HG02798 (cell line): ENCODE measurements around the gene TRIM33.
A peak's percentile ranks its signal among the peaks of the same experiment; 100 is the strongest.

Source experiments
- ATAC-seq: cut with Tn5 transposase; IDR thresholded peaks from one replicate; pipeline ENCODE4 v1.9.1; 2021; ENCODE audit warnings: mild to moderate bottlenecking; ENCODE audit not compliant: unreplicated experiment, poor library complexity

The TRIM33 gene

DNA sequence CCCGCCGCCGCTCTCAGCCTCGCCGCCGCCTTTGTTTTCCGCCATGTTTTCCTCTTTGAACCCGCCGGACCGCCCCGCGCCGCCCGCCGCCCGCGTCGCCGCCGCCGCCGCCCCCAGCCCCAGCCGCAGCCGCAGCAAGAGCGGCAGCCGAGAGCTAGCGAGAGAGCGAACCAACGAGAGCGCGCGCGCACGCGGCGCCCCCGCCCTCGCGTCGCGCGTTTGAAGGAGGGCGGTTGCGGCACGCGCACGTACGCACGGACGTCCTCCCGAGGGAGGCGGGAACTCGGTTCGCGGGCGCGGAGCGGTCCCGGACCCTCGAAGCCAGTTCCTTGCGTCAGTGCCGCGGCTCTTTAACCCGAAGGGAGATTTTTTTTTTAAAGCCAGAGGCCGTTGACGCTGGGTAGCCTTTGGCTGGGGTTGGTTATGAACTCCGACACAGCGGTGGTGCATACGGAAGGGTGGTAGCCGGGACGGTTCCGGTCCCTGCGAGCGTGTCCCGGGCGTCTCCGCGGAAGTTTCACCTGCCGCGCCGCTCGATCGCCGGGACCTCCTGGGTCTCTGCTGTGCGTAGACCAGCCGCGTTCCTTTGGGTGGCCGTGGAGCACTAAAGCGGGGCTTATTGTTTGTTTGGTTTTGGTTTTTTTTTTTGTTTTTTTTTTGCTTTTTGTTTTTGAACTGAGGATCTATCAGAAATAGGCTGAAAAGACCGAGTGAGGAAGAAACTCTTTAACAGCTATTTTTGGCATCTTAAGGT lies at the start of gene TRIM33:
Gene TRIM33, minus strand, starts transcription at position 172 of the 754 bp plus-strand sequence. Its CDS starts 127 bp downstream, at position 45.
- ATAC-seq, result peak; percentile 83

DNA sequence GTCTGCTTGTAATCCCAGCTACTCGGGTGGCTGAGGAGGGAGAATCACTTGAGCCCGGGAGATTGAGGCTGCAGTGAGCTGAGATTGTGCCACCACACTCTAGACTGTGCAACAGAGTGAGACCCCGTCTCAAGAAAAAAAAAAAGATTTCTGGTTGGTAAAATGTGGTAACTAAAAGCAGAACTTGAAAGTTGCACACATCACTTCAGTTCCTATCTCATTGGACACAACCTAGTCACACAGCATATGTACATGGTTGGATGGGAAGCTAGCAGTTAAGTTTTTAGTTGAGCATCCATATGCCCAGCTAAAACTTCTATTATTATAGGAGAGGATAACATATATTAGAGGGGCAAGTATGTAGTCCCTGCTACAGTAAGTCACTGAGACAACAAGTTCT lies 48.4 kb upstream of the TRIM33 start:
- ATAC-seq, result no peak

DNA sequence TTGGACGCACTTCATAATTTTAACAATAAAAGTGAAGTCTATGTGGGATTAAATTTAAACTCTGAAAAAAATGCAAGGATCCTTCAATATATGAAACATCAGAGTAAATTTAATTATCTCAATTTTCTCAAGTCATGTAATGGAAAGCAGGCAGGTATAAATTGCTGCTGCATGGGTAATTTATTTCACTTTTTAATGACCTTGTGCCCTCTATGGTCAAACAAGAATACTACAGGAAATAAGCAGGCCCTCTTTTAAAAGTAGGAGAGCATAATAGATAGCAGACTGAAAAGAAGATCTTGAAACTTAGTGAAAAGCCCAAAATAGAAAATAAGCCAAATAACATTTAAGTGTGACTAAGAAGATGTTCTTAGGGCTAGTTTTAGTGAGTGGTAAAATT lies 47.5 kb upstream of the TRIM33 start:
- no peak for ATAC-seq

DNA sequence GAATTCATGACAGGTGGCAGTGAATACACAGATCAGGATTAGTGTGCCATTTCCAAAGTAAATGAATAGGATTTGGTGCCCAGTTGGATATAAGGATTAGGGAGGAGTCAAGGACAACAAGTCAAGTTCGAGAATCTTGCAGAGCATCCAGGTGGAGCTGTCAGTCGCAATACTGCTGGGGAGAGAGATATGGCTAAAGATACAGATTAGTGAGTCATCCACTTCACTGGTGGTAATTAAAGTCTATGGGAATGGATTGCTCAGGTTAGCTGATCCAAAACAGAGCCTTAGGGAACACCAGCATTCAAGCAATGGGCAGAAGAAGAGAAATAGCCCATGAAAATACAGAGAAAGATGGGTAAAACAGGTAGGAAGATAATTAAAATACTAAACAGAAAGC lies 43.6 kb upstream of the TRIM33 start:
- no peak for ATAC-seq

DNA sequence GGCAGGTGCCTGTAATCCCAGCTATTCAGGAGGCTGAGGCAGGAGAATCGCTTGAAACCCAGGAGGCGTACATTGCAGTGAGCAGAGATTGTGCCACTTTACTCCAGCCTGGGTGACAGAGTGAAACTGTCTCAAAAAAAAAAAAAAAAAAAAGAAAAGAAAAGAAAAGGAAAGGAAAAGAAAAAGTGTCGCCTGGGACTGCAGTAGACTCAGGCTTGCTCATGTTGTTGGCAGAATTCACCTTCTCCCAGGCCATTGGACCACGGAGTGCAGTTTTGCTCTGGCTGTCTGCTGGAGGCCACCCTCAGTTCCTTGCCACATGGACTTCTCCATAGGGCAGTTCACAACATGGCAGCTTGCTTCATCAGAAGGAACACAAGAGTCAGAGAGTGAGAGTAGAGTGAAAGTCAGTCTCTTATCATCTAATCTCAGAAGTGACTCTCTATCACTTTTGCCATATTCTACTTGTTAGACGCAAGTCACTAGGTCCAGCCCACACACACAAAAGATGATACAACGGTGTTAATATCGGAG lies 41.2 kb upstream of the TRIM33 start:
- ATAC-seq, result no peak

DNA sequence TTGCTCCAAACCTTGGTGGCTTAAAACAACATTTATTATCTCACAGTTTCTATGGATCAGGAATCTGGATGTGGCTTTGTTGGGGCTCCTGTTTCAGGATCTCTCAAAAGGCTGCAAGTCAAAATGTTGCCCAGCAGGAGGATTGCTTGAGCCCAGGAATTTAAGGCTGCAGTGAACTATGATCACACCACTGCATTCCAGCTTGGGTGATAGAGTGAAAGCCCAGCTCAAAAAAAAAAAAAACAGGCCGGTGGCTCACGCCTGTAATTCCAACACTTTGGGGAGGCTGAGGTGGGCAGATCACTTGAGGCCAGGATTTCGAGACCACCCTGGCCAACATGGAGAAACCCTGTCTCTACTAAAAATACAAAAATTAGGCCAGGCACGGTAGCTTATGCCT lies 40.4 kb upstream of the TRIM33 start:
- no peak for ATAC-seq

DNA sequence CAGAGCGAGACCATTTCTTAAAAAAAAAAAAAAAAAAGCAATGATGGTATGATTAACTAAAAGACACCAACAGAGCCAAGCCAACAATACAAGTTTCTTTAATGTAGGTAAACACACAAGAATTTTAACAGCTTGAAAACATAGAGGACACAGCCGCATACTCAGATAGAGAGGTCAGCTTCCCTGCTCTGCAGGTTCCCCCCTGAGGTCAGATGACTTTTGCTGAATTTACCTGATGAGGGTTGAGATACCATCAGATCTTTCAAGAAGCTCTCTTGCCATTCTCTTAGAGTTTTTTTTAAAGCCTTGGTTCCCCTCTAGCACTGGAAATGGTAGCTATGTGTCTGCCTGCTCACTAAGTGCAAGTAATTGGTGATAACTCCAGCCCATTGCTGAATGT lies 39.3 kb upstream of the TRIM33 start:
- no peak for ATAC-seq

DNA sequence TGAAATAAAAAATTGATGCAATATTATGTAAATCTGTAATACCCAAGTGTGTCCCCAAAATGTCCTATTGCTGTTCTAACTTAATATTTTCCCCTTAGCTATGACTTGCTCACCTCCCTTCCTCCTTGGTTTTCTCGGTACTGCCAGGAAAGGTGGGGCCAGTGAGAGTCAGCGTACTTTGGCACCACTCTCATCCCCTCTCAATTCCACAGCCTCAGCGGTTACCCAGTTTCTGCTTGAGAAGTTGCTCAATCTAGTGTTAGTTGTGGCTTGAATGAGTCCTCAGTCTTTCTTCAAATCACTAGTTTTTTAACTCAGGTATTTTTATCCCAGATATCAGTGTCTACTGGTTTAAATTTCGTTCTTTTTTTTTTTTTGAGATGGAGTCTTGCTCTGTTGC lies 38.1 kb upstream of the TRIM33 start:
- no peak for ATAC-seq

DNA sequence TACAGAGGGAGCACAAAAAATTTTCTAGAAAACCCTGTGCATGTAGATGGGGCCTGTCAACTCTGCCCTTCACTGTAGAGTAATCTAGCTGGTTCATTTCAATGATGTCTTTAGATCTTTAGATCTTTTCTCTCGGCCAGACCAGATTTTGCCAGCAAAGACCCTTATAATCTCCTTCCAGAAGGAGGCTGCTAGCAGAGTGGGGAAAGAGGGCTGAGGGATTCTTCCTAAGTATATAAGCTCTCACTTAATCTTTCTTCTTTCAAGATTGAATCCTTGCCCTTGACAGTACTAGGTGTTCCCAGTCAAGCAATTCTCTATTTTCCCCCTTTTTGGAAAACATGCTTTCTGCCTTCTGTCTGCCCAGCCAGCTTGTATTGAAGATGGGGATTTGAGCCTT lies 36.1 kb upstream of the TRIM33 start:
- no peak for ATAC-seq

DNA sequence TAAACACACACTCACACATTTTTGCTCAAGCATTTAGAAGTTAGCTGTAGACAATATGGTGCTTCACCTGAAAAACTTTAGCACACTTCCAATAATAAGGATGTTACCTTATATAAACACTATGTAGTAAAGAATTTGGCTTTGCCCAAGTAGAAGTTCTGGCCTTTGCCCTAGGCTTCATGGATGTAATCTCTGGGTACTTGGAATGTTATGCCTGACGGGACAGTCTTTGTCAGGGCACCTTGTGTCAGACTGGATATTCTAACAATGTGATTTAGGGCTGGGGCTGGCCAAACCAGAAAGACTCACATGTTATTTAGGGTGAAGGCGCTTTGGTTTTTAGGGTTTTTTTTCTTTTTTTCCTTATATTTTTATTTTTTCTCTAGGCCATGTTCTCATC lies 34.8 kb upstream of the TRIM33 start:
- ATAC-seq, result no peak

DNA sequence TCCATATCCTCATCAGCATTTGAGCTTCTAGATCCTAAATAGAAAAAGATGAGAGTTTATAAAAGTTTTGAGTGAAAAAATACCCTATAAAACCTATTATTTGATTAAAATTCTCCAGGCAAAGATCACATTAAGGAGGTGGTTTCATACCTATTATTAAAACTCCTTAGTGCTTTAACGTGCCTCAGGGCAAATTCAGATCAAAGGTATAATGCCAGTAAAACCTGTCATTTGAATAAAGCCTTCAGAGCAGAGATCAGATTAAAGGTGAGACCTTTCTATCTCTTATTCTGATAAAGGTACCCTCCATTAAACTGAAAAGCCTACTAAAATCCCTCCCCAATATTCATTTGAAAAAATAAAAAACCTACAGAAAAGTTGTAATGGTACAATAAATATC lies 34.3 kb upstream of the TRIM33 start:
- no peak for ATAC-seq

DNA sequence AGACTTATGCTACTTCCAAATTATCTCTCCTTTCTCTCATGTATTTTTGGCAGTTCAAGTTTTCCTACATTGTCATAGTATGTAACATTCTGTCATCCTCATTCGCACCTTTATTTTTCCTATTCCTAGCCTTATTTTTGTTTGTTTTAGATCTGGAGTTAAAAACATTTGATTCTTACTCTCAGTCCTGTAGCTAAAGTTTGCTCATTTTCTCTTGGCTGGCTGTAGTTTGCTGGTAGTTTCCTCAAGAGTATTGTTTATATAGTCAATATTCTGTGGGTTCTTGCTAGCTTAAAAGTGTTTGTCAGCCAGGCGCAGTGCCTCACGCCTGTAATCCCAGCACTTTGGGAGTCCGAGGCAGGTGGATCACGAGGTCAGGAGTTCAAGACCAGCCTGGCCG lies 29.8 kb upstream of the TRIM33 start:
- ATAC-seq, result no peak

DNA sequence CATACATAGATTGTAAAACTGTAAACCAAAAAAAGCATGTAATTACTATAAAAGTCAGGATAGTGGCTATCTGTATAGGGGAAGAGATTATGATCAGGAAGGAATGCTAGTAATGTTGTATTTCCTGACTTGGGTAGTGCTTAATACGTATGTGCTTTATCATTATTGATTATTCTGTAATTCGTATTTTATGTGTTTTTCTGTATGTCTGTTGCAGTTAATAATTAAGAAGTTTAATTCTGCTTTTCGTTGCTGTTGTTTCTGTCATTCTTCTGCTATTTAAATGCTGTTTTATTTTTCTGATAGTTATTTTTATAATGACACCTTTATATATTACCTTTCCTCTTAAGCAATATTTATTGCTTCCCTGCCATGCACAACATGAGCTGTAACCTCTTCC lies 29.3 kb upstream of the TRIM33 start:
- ATAC-seq, result no peak

DNA sequence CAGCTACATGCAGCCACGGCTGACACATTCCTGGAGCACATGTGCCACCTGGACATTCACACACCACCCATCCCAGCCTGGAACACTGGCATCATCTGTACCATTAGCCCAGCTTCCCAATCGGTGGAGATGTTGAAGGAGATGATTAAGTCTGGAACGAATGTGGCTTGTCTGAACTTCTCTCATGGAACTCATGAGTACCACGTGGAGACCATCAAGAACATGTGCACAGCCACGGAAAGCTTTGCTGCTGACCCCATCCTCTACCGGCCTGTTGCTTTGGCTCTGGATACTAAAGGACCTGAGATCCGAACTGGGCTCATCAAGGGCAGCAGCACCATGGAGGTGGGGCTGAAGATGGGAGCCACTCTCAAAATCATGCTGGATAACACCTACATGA lies 25.0 kb upstream of the TRIM33 start:
- ATAC-seq, result no peak

DNA sequence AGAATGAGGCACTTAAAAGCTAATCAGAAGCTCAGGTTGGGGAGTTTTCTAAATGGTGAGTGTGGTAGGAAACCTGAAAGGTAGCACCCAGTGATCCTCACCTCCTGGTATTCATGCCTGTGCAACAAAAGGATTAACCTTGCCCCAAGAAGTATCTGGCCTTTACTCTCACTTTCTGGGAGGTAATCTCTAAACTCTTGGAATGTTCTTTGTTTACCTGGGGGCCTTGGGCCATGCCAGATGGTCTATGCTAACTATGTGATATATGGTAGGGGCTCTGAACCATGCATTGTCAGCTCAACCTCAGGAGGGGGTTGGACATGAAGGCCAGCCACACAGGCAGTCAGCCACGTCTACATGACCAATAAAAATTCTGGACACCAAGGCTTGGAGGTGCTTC lies 24.4 kb upstream of the TRIM33 start:
- no peak for ATAC-seq

DNA sequence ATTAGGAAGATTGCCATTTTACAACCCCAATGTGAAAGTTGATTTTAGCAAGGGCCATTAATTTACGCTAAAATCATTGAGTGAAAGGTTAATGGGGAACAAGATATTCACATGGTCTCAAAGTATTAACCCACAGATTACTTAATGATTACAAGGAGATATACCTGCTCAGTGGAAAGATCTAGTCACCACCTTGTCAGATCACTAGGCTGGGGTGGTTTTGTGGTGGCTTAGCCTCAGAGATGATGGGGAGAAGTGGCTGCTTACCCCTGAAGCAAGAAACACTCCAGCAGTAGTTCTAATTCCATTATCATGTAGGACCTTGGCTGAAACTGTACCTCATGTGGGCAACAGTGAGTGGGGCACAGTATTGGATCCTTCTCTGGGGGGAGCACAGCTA lies 20.1 kb upstream of the TRIM33 start:
- ATAC-seq, result no peak

DNA sequence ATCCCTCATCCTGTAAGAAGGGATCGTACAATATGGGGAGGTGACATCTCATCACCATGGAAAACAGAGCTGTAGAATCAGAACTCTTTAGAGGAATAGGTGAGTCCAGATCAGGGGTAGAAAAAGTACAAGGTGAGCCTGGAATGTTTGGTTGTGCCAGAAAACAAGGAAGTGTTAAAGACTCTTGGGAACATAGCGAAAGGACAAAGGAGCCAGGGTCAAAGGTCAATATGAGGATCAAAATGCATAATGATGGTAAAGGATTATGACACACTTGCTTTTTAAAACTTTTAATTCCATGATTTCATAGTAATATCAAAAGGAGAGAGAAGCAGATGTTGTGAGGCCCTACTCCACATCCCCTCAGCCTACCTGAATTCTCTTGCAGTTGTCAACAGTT lies 19.2 kb upstream of the TRIM33 start:
- ATAC-seq, result no peak

DNA sequence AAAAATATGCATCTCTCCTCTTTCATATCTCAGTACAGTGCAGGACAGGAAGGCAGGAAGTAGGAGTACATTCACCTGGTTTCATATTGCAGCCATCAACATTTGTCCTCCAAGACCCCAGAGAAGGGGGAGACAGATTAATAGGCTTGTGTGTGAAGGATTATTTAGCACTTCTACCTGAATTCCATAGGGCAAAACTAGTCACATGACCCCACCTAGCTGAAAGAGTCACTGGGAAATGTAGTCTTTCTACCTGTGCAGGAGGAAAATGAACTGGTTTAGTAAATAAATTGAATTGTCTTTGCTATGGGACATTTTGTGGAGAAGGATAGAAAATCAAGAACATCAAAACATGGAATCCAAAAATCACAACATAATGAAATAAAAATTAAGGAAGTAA lies 13.9 kb upstream of the TRIM33 start:
- no peak for ATAC-seq

DNA sequence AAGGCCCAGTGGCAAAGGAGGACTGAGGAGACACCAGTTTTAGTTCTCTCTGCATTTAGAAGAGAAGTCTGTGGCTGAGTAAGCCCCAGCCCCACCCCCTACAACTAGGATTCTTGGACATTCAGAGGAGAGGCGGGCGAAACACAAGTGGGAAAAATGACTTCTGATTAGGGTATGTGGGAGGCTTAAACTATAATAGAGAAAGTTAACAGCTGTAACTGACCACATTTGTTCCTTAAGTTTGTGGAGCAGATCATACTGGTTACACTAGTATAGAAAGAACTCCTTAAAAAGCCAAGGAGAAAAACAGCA lies 11.2 kb upstream of the TRIM33 start:
- no peak for ATAC-seq

DNA sequence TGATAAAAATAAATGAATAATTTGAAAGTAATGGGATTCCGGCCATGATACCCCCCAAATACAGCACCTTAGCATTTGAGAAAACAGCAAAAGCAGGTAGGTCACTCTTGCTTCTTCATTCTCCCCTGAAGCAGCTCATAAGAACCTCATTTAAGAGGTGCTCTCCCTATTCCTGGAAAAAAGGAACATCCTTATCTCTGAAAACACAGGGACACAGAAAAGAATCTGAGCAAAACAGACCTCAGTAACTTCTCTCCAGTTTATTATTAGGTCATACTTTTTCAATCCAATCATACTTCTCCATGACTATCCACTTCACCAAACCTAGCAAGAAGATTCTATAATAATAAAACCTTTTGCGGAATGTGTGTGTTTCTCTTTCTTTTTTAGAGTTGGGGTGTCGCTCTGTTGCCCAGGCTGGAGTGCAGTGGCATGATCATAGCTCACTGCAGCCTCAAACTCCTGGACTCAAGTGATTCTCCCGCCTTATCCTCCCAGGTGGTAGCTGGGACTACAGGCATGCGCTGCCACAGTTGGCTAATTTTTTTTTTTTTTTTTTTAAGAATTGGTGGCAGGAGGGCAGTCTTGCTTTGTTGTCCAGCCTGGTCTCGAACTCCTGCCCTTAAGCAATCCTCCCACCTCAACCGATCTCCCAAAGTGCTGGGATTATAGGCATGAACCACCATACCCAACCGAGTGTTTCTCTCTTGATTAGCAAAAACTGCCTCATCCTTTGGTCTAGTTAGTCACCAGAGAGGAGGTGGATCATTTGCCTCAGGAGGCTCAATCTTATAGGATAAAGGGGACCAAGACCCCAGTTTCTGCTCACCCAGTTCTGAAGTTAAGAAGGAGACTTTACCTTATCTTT lies 10.6 kb upstream of the TRIM33 start:
- ATAC-seq, result no peak

DNA sequence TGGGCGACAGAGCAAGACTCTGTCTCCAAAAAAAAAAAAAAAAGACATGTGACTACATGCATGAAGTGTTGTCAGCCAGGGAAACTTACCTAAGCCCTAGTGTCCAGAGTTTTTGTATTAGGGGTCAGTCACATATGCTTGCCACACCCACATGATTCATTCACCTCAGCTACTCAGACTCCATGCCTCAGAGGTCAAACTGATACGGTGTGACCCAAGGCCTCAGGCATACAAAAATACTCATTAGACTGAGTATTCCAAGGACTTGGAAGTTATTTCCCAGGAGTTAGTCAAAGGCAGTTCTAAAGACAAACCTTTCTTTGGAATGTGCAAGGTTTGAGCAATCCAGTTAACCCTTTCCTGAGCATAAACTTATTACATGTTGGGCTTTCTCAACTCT lies 6.3 kb upstream of the TRIM33 start:
- no peak for ATAC-seq
